Measurements from ENCODE around the gene SLC9A3.
A peak's percentile ranks its signal among the peaks of the same experiment; 100 is the strongest.

Gene SLC9A3

GRCh38 chr5:421287-421880 lies 102.9 kb downstream of the SLC9A3 start:
- H3K4me1 ChIP-seq (ENCODE audit: control insufficient read depth, insufficient read depth, low read length), result 0 out of 2 replicates have a peak, but pooled peaks cover 2% of the 10 kb centered on the region
- no peak overlapping the region for H3K27ac ChIP-seq (ENCODE audit: extremely low read depth, low read depth, low read length)
- TF ChIP-seq ZNF416 (tag by site-specific recombination; IDR thresholded peaks at IDR 0.05), result no peak
- no peak for TF ChIP-seq ZBTB8A (tag by site-specific recombination; IDR thresholded peaks at IDR 0.05)
- no peak for TF ChIP-seq ZNF785 (tag by site-specific recombination; IDR thresholded peaks at IDR 0.05)
- TF ChIP-seq ZBTB1 (tag by site-specific recombination; IDR thresholded peaks at IDR 0.05), result no peak
- TF ChIP-seq ZNF223 (tag by site-specific recombination; IDR thresholded peaks at IDR 0.05), result no peak
- TF ChIP-seq ZNF19 (tag by site-specific recombination; IDR thresholded peaks at IDR 0.05; ENCODE audit: low read depth), result no peak
- TF ChIP-seq, protein P1, sequence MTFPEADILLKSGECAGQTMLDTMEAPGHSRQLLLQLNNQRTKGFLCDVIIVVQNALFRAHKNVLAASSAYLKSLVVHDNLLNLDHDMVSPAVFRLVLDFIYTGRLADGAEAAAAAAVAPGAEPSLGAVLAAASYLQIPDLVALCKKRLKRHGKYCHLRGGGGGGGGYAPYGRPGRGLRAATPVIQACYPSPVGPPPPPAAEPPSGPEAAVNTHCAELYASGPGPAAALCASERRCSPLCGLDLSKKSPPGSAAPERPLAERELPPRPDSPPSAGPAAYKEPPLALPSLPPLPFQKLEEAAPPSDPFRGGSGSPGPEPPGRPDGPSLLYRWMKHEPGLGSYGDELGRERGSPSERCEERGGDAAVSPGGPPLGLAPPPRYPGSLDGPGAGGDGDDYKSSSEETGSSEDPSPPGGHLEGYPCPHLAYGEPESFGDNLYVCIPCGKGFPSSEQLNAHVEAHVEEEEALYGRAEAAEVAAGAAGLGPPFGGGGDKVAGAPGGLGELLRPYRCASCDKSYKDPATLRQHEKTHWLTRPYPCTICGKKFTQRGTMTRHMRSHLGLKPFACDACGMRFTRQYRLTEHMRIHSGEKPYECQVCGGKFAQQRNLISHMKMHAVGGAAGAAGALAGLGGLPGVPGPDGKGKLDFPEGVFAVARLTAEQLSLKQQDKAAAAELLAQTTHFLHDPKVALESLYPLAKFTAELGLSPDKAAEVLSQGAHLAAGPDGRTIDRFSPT (tag by site-specific recombination; IDR thresholded peaks at IDR 0.05), result no peak
- TF ChIP-seq, protein P2, sequence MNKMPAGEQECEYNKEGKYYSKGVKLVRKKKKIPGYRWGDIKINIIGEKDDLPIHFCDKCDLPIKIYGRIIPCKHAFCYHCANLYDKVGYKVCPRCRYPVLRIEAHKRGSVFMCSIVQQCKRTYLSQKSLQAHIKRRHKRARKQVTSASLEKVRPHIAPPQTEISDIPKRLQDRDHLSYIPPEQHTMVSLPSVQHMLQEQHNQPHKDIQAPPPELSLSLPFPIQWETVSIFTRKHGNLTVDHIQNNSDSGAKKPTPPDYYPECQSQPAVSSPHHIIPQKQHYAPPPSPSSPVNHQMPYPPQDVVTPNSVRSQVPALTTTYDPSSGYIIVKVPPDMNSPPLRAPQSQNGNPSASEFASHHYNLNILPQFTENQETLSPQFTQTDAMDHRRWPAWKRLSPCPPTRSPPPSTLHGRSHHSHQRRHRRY (tag by site-specific recombination; IDR thresholded peaks at IDR 0.05), result no peak
- no peak for TF ChIP-seq ZNF211 (tag by site-specific recombination; IDR thresholded peaks at IDR 0.05; ENCODE audit: low read depth)
- no peak for TF ChIP-seq ZNF76 (tag by site-specific recombination; IDR thresholded peaks at IDR 0.05; ENCODE audit: borderline replicate concordance, low read depth)
- no peak for TF ChIP-seq ZNF544 (tag by site-specific recombination; IDR thresholded peaks at IDR 0.05)
- TF ChIP-seq ZNF707 (tag by site-specific recombination; IDR thresholded peaks at IDR 0.05), result no peak
- H3K36me3 ChIP-seq (ENCODE audit: control insufficient read depth in 2 of 2, insufficient read depth in 1 of 2, low read length in 2 of 2), result peaks cover 0 to 22% of the 10 kb centered on the region in 2 experiments; a peak in 2 of 3 replicates
- no peaks in the 10 kb centered on the region for H3K9me3 ChIP-seq (ENCODE audit: control insufficient read depth, insufficient read depth, low read depth, low read length)
- no peak overlapping the region for H3K4me3 ChIP-seq (ENCODE audit: low read depth, low read length)
- ChIA-PET CTCF (no interaction called here), POLR2A (no interaction called here)

DNA sequence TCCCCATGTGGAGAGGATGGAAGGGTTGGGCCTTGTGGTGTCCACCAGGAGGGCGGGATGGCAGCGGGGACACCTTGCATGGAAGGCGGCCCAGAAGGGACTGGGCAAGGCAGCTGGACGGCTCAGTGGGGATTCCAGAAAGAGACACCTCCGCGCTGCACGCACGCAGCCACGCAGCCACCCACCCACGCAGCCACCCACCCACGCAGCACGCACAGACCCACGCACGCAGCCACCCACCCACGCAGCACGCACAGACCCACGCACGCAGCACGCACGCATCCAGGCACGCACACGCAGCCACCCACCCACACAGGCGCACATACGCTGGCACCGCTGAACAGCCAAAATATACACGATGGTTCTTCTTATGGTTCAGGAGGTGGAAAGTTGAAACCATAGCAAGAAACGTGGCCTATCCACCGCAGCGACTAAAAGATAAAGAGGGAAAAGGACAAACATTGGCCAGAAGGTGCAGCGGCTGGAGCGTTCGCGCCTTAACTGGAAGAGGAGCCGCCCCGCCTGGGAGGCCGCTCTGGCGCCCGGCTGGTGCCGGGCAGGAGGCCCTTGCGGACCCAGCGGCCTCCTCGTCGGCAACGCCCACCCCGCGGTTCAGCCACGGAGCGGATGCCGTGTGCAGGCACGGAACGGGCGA lies 103.5 kb downstream of the SLC9A3 start:
- Histone ChIP-seq H3K4me1 (ENCODE audit: control insufficient read depth, insufficient read depth, low read length) (peaks cover 3% of the 10 kb centered on the region; the same call in 1 of the 2 replicates), H3K4me3 (ENCODE audit: low read depth, low read length) (no peak overlapping the region), H3K36me3 (ENCODE audit: control insufficient read depth in 2 of 2, insufficient read depth in 1 of 2, low read length in 2 of 2) (peaks cover 0 to 28% of the 10 kb centered on the region in 2 experiments; a peak in 1 of 3 replicates), H3K27ac (ENCODE audit: extremely low read depth, low read depth, low read length) (no peak overlapping the region), H3K9me3 (ENCODE audit: control insufficient read depth, insufficient read depth, low read depth, low read length) (no peaks in the 10 kb centered on the region)
- TF ChIP-seq ZFHX2 (tag by site-specific recombination; conservative IDR thresholded peaks at IDR 0.05), result peak; percentile 58; the same call in 1 of the 2 replicates
- TF ChIP-seq EGR2 (tag by site-specific recombination; IDR thresholded peaks at IDR 0.05; ENCODE audit: low read depth), result 0 out of 2 replicates have a peak, but pooled peaks have one; percentile 30
- TF ChIP-seq ZNF830 (tag by site-specific recombination; IDR thresholded peaks at IDR 0.05; ENCODE audit: low read depth), result no peak
- ChIA-PET POLR2A (no interaction called here), CTCF (interaction anchor here (0.7 kb wide), 1 partner anchor 214 kb away, joined by 3 read pairs; no protein-coding TSS in a partner anchor)
